Measurements from ENCODE around the gene IQSEC1.
A peak's percentile ranks its signal among the peaks of the same experiment; 100 is the strongest.

Gene IQSEC1

GRCh38 chr3:12934431-12934830 lies 138.8 kb downstream of the IQSEC1 start:
- DNase-seq (ENCODE audit: low spot score) = peak; percentile 55

GRCh38 chr3:12933901-12934300 lies 139.3 kb downstream of the IQSEC1 start:
- no peak for DNase-seq (ENCODE audit: low spot score)

- DNase-seq (ENCODE audit: low spot score) = no peak
Observed at GRCh38 chr3:12932754-12933153, 140.5 kb downstream of the IQSEC1 start.

GRCh38 chr3:12932347-12932746 lies 140.9 kb downstream of the IQSEC1 start:
- peak; percentile 61 for DNase-seq (ENCODE audit: low spot score)

GRCh38 chr3:12931273-12931905 lies 141.8 kb downstream of the IQSEC1 start:
- no peak for DNase-seq (ENCODE audit: low spot score)

- DNase-seq (ENCODE audit: low spot score) = no peak
Observed at GRCh38 chr3:12929801-12930200, 143.4 kb downstream of the IQSEC1 start.

GRCh38 chr3:12926660-12927059 lies 146.6 kb downstream of the IQSEC1 start:
- no peak for DNase-seq (ENCODE audit: low spot score)

GRCh38 chr3:12925648-12926047 lies 147.6 kb downstream of the IQSEC1 start:
- DNase-seq (ENCODE audit: low spot score) = no peak

GRCh38 chr3:12924437-12924836 lies 148.8 kb downstream of the IQSEC1 start:
- DNase-seq (ENCODE audit: low spot score) = no peak

- DNase-seq (ENCODE audit: low spot score) = no peak
Observed at GRCh38 chr3:12922881-12923431, 150.3 kb downstream of the IQSEC1 start.

GRCh38 chr3:12922306-12922705 lies 150.9 kb downstream of the IQSEC1 start:
- DNase-seq (ENCODE audit: low spot score) = no peak

GRCh38 chr3:12921736-12922135 lies 151.5 kb downstream of the IQSEC1 start:
- no peak for DNase-seq (ENCODE audit: low spot score)

GRCh38 chr3:12920967-12921366 lies 152.3 kb downstream of the IQSEC1 start:
- no peak for DNase-seq (ENCODE audit: low spot score)

- DNase-seq (ENCODE audit: low spot score) = no peak
Observed at GRCh38 chr3:12919205-12919604, 154.0 kb downstream of the IQSEC1 start.

GRCh38 chr3:12918231-12918630 lies 155.0 kb downstream of the IQSEC1 start:
- DNase-seq (ENCODE audit: low spot score) = no peak

- no peak for DNase-seq (ENCODE audit: low spot score)
Observed at GRCh38 chr3:12916159-12916558, 157.1 kb downstream of the IQSEC1 start.

GRCh38 chr3:12914088-12914487 lies 159.1 kb downstream of the IQSEC1 start:
- no peak for DNase-seq (ENCODE audit: low spot score)

- DNase-seq (ENCODE audit: low spot score) = no peak
Observed at GRCh38 chr3:12911881-12912415, 161.3 kb downstream of the IQSEC1 start.

GRCh38 chr3:12910356-12911099 lies 162.7 kb downstream of the IQSEC1 start:
- DNase-seq (ENCODE audit: low spot score) = no peak

- no peak for DNase-seq (ENCODE audit: low spot score)
Observed at GRCh38 chr3:12909710-12910109, 163.5 kb downstream of the IQSEC1 start.

GRCh38 chr3:12908859-12909258 lies 164.4 kb downstream of the IQSEC1 start:
- DNase-seq (ENCODE audit: low spot score) = no peak

GRCh38 chr3:12908136-12908730 lies 165.0 kb downstream of the IQSEC1 start:
- no peak for DNase-seq (ENCODE audit: low spot score)

GRCh38 chr3:12907729-12908128 lies 165.5 kb downstream of the IQSEC1 start:
- no peak for DNase-seq (ENCODE audit: low spot score)
